OCI-LY7 (cell line): ENCODE results near the gene FAM131C.

Experiments
- CTCF ChIP-seq: fragments of 200-600 bp; sonication (generic); conservative IDR thresholded peaks from 2 replicates; pipeline ENCODE4 v1.5.1; 2014; ENCODE audit warnings: mild to moderate bottlenecking, antibody characterized with exemption, low read length, moderate library complexity, mixed read lengths
- EZH2phosphoT487 ChIP-seq: fragments of 200-600 bp; sonication (generic); IDR thresholded peaks from 2 replicates; pipeline ENCODE4 v1.6.1; 2018; ENCODE audit warnings: low read depth, borderline replicate concordance, mild to moderate bottlenecking, mixed run types, antibody characterized with exemption, low read length, moderate library complexity, mixed read lengths

- TF ChIP-seq CTCF (no peak), EZH2phosphoT487 (no peak)
Observed at GRCh38 chr1:16067127-16067768, 6.2 kb downstream of the FAM131C start.
